22Rv1 (cell line): Measurements from ENCODE around the gene TRAPPC1.

ENCODE experiments used
- ZFX ChIP-seq: fragments of 450-650 bp; IDR thresholded peaks from 2 replicates; pipeline ENCODE4 v1.6.1; 2017; ENCODE audit warnings: antibody characterized with exemption, borderline replicate concordance
- TF ChIP-seq, protein P1 (sequence below): fragments of 450-650 bp; IDR thresholded peaks from 2 replicates; pipeline ENCODE4 v1.5.1; 2017; ENCODE audit warnings: mild to moderate bottlenecking

DNA sequence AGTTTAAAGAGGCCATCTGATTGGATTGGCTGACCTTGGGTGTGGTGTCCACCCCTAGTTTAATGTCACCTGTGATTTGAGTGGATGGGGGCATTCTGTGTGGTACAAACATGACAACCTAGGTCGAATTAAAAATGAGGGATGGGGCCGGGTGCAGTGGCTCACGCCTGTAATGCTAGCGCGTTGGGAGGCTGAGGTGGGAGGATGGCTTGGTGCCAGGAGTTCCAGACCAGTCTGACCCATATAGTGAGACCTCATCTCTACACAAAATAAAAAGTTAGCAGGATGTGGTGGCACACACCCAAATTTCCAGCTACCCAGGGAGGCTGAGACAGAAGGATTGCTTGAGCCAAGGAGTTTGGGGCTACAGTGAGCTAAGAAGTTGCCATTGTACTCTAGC is 14.7 kb upstream of the TRAPPC1 start:
- TF ChIP-seq, protein P1, sequence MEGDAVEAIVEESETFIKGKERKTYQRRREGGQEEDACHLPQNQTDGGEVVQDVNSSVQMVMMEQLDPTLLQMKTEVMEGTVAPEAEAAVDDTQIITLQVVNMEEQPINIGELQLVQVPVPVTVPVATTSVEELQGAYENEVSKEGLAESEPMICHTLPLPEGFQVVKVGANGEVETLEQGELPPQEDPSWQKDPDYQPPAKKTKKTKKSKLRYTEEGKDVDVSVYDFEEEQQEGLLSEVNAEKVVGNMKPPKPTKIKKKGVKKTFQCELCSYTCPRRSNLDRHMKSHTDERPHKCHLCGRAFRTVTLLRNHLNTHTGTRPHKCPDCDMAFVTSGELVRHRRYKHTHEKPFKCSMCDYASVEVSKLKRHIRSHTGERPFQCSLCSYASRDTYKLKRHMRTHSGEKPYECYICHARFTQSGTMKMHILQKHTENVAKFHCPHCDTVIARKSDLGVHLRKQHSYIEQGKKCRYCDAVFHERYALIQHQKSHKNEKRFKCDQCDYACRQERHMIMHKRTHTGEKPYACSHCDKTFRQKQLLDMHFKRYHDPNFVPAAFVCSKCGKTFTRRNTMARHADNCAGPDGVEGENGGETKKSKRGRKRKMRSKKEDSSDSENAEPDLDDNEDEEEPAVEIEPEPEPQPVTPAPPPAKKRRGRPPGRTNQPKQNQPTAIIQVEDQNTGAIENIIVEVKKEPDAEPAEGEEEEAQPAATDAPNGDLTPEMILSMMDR: no peak
- TF ChIP-seq ZFX: no peak
